ENCODE measurements around the gene UBAP1L.
"Not testable (repeated sequence)": the region's sequence is repeated elsewhere in the genome, so short reads cannot be mapped to it uniquely, and the experiment has no call there.

Gene UBAP1L

GRCh38 chr15:65082303-65082953, 32.6 kb downstream of the UBAP1L start:
- DNase-seq: no peak

DNA sequence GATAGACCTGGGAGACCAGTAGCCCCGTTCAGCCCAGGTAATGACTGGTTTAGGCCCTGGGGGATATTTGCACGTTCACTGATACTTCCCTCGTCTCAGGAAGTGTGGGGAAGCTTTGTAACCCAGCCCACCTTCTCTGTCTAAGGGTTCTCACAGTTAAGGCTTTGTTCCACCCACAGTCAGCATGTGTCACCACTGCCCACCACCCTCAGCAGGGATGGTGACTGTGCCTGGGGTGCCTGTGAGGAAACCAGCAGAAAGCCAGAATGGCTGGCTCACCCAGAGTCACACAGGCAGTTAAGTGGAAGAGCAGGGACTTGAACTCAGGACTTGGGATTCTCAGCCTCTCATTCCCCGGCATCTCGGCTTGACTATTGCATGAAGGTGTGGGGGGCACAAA, 33.2 kb downstream of the UBAP1L start:
- DNase-seq: no peak

- DNase-seq: no peak
Observed at GRCh38 chr15:65081270-65081669, 33.7 kb downstream of the UBAP1L start.

- no peak for DNase-seq
Observed at GRCh38 chr15:65079580-65079979, 35.4 kb downstream of the UBAP1L start.

GRCh38 chr15:65077981-65078352, 37.0 kb downstream of the UBAP1L start:
- peak; percentile 23 for DNase-seq

GRCh38 chr15:65077291-65077980, 37.6 kb downstream of the UBAP1L start:
- no peak for DNase-seq

DNA sequence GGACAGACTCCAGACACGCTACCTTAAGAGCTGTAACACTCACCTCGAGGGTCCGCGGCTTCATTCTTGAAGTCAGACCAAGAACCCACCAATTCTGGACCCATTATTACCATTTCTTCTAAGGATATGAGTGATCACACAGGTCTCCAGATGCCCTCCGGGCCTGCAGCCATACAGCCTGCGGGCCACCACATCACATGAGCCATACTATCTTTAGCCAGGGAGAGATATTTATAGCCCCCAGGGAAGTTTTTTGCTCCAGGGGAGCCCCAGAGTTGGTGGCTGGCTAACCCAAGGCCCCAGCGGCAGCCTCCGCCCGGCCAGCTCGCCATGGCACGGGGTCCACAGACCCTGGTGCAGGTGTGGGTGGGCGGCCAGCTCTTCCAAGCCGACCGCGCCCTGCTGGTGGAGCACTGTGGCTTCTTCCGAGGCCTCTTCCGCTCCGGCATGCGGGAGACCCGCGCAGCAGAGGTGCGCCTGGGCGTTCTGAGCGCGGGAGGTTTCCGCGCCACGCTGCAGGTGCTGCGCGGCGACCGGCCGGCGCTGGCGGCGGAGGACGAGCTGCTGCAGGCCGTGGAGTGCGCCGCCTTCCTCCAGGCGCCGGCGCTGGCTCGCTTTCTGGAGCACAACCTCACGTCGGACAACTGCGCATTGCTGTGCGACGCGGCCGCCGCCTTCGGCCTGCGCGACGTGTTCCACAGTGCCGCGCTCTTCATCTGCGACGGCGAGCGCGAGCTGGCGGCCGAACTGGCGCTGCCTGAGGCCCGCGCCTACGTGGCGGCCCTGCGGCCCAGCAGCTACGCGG, 38.3 kb downstream of the UBAP1L start, which contains the start of gene KBTBD13:
Gene KBTBD13 (plus strand): TSS at position 261 of the 805 bp plus-strand sequence. CDS start 70 bp downstream, at position 331.
- DNase-seq: no peak

GRCh38 chr15:65075607-65076395, 39.2 kb downstream of the UBAP1L start:
- not testable (repeated sequence) for DNase-seq

DNA sequence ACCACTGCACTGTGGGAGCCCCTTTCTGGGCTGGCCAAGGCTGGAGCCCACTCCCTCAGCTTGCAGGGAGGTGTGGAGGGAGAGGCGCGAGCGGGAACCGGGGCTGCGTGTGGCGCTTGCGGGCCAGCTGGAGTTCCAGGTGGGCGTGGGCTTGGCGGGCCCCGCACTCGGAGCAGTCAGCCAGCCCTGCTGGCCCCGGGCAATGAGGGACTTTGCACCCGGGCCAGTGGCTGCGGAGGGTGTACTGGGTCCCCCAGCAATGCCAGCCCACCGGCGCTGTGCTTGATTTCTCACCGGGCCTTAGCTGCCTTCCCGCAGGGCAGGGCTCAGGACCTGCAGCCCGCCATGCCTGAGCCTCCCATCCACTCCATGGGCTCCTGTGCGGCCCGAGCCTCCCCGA, 40.1 kb downstream of the UBAP1L start:
- DNase-seq: not testable (repeated sequence)

DNA sequence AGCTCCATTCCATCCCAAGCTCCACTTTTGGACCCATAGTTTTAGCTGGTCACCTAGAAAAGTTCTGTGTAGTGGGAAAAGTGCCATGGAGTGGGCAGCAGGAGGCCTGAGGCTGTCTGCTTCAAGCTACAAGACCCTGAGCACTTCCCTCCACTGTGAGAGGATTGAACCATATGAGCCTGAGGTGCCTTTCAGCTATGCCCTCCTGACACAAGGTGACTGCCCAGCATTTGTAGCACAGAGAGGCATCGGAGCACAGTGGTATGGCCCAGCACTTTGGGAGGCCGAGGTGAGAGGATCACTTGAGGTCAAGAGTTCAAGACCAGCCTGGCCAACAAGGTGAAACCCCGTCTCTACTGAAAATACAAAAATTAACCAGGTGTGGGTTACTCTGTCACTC, 42.4 kb downstream of the UBAP1L start:
- DNase-seq: no peak

DNA sequence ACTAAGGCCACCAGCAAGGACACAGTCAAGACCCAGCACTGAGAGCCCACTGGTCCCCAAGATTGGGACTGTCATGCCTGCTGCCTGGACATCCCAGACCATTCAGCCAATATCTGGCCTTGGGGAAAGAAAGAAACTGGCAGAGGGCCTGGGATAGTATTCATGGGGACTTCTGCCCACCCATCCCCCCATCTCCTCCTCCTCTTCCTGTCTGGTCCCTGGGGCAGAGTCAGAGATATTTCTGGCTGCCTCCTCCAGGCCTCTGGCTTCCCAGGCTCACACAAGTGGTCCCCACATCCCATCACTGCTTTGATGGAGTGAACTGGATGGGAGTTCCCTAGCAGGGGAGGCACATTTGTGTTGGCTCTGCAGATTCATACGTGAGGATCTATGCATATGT, 43.0 kb downstream of the UBAP1L start:
- DNase-seq: no peak

DNA sequence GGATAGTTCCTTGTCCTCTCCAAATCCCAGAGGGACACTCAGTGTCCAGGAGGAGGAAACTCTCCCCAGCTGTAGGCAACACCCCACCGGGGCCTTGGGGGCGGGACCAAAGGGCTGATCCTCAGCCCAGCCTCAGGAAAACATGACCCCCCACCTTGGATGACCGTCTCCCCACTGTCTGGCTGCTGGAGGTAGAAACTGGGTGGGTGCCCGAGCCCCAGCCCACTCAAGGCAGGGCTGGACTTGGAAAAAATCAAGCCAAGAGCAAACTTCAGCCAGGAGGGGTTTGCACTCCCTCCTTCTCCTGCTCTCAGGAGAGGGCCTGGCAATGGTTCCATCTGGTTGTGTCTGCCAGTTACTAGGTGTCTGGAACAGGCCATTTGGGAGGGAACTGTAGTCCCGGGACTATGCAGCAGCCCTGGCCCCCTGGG, 43.6 kb downstream of the UBAP1L start:
- DNase-seq: no peak

- no peak for DNase-seq
Observed at GRCh38 chr15:65069779-65070546, 45.0 kb downstream of the UBAP1L start.

GRCh38 chr15:65069179-65069578, 45.8 kb downstream of the UBAP1L start:
- no peak for DNase-seq

DNA sequence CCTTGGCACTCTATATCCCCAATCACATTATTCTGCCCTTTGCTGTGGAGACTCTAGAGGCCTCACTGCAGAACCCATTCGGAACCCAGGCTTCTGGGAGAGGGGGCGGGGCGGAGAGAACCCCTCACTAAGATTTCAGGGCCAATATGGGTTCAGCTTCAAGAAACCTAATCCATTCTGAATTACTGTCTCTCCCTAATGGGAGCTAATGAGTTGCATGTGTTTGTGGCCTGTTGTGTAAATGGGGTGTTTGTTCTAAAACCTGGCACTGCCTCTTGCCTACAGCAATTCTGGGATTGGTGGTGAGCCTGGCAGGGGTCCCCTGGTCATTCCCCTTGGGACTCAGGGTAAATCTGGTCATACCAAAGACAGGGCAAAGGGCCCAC, 46.6 kb downstream of the UBAP1L start:
- no peak for DNase-seq

DNA sequence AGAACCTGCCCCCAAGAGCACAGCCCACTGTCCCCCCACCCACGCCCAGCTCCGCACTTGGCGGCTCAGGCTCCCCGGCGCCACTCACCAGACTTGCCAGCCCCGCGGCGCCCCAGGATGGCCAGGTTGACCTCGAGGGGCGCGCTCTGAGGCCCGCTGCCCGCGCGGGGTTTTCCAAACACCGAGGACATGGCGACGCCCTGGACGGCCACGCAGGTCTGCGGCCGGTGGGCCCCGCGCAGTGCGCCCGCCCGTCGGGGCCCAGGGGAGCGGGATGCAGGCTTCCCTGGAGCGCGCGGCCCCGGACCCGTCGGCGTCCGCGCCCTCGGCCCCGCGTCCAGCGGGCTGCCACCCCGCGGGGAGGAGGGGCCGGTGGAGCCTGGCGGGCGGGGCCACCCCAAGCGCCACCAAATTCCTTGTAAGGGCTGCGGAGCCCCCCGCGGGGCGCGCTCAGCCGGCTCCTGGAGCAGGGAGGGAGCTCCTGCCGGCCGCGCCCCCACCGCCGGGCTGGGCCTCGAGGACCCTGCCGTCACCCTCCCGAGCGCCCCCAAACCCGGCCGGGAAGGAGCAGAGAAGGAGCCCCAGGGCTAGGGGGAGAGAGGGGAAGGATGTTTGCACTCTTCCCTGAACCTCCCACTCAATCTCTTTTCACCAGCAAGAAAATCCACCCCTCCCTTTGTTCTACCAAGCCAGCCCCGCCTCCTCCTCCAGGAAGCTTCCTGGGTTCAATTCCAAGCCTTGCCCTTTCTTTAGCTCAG, 47.2 kb downstream of the UBAP1L start, which contains the start of gene RASL12:
Gene RASL12 (minus strand): TSS at position 347 of the 758 bp plus-strand sequence. CDS start 156 bp downstream, at position 191.
- no peak for DNase-seq

DNA sequence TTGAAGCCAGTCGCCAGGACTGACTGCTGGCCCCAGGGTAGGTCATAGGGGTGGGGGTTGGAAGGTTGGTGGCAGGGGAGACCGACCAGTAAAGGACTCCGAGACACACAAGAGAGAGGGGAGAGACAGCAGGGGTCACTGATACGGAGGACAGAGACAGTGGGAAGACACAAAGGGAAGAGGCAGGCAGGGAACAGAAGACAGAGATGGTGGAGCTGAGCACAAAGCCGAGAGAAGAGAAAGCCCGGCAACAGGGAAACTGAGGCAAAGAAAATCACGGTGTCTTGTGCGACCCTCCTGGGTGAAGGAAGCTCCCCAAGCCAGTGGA, 47.7 kb downstream of the UBAP1L start:
- DNase-seq: no peak

- DNase-seq: no peak
Observed at GRCh38 chr15:65066635-65067316, 48.2 kb downstream of the UBAP1L start.

GRCh38 chr15:65066001-65066634, 48.9 kb downstream of the UBAP1L start:
- no peak for DNase-seq

DNA sequence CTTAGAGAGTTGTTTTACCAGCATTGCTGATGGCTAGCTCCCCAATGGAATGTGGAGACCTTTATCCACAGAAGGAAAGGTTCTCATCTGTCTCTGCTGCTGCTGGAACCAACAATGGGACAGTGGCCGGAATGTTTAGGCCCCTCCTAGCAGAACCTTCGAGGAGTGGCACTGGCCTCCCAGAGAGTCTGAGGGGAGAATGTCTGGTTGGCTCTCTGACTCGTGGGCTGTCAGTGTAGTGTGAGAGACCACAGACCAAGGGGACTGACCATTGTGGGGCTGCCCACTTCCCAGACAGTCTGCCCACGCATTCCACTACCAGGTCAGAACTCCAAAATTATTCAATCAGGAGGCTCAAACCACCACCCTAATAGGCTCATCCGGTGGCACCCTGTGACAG, 52.3 kb downstream of the UBAP1L start:
- DNase-seq: no peak
